HG03439 (cell line): ENCODE data around the gene CGB8.
"Not testable (repeated sequence)": the region's sequence is repeated elsewhere in the genome, so short reads cannot be mapped to it uniquely, and the experiment has no call there.

Experiments used
- ATAC-seq: cut with Tn5 transposase; IDR thresholded peaks from one replicate; pipeline ENCODE4 v1.9.1; 2021; ENCODE audit warnings: mild to moderate bottlenecking, moderate library complexity; ENCODE audit not compliant: unreplicated experiment

The CGB8 gene

GRCh38 chr19:49065905-49066512, 17.1 kb upstream of the CGB8 start:
- ATAC-seq: no peak

GRCh38 chr19:49064768-49065611, 16.1 kb upstream of the CGB8 start, which contains the start of gene NTF4:
Gene NTF4 (minus strand): TSS chr19:49064818. CDS start chr19:49061997, 2,821 bp downstream.
- ATAC-seq: no peak

- no peak for ATAC-seq
Observed at GRCh38 chr19:49064029-49064629, 15.2 kb upstream of the CGB8 start.

- no peak for ATAC-seq
Observed at GRCh38 chr19:49061445-49061844, 12.5 kb upstream of the CGB8 start.

DNA sequence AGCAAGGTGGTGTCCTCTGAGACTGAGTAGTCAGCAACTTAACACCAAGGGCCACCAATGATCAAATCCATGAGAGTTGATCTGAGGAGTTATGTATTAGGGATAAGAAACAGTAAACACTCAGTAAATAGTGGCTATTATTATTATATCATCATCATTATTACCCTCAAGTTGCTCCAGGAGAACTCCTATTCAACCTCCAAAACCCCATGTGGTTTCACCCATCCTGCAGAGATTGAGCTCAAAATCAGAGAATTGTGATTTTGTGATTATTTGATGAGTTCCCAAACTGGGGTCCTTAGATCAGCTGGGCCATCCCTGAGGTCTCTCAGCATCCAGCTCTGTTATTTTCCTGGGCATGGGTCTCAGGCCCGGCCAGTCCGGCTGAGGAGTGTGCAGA, 12.1 kb upstream of the CGB8 start:
- no peak for ATAC-seq

DNA sequence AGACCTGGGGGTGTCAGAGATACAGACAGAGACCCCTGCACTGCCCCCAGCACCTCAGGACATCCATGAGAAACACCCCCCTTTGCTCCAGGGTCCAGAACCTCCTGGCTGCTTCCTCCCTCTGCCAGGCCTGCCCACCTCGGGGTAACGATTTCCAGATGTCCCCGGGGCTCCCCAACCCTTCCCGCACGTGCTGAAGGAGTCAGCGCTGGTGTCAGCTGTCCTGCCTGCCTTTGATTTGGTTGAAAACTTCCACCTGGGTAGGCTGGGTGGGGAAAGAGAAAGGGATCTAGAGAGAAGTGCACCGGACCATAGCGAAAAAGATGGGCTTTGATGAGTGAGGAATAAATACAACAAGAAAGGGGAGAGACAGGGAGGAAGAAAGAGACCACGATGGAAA, 10.1 kb upstream of the CGB8 start:
- no peak for ATAC-seq

- no peak for ATAC-seq
Observed at GRCh38 chr19:49058562-49058961, 9.7 kb upstream of the CGB8 start.

GRCh38 chr19:49057636-49058234, 8.8 kb upstream of the CGB8 start, which contains the start of gene CGB7:
Gene CGB7 (minus strand): TSS chr19:49057749. CDS start chr19:49055375, 2,374 bp downstream.
- ATAC-seq: no peak

DNA sequence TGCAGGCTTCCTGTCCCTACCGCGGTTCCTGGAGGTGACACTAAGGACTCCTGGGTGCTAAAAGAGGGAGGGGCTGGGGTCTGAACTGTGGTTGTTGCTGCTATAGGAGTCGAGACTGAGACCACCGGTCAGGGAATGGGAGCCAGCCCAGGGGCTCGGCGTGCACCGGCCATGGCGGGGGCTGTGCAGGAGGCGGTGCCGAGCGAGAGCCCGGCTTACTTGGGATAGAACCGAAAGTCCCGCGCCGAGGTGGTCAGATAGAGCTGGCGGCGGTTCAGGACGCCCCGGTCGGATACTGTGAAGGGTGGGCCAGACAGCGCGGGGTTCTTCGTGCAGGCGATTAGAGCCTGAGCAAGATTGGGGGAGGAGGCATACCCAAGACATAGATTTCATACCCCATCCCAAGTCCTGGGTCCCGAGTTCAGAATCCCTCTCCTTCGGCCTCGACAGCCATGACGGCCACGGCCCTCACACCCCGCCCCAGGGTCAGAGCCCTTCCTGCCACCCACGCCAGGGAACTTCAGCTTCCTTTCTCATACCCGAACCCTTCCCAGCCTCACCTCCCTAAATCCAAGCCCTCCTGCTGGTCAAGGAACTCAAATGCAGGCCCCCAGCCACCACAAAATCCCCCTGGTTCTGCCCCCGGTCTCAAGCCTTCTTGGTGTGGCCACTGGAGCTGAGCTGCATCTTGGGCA, 8.1 kb upstream of the CGB8 start:
- ATAC-seq: not testable (repeated sequence)

- ATAC-seq: no peak
Observed at GRCh38 chr19:49056101-49056901, 7.4 kb upstream of the CGB8 start.

DNA sequence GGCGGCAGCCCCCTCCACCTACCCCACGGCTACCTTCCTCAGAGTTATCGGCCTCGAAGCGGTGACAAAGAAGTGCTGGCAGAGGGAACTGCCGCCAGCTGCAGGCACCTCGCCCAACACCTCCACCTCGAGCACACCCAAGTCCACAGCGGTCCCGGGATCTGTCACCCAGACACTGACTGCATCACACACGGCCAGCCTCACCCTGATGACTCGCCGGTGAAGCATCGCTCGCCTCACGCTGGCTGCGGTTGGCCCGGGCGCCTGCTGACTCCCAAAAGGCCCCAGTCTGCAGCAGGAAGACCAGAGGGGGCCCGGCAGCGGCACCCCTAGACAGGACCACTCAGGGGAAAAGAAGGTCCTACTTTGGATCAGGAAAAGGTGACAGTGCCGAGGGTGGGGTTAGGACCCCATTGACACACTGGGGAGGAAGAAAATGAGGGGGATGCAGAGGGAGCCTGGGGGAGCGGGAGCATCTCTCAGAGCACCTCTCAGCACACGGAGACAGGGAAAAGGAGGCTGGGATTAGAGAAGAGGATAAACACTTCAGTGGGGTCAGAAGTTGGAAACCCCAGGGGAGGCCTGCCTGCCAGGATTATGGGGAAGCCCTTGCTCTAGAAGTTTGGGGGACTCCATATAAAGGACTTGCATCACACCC, 1.6 kb upstream of the CGB8 start:
- ATAC-seq: not testable (repeated sequence)

DNA sequence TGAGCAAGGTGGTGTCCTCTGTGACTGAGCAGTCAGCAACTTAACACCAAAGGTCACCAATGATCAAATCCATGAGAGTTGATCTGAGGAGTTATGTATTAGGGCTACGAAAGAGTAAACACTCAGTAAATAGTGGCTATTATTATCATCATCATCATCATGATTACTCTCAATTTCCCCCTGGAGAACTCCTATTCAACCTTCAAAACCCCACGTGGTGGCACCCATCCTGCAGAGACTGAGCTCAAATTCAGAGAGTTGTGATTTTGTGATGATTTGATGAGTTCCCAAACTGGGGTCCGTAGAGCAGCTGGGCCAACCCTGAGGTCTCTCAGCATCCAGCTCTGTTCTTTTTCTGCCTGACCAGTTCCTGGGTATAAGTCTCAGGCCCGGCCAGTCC, 923 bp upstream of the CGB8 start:
- not testable (repeated sequence) for ATAC-seq

DNA sequence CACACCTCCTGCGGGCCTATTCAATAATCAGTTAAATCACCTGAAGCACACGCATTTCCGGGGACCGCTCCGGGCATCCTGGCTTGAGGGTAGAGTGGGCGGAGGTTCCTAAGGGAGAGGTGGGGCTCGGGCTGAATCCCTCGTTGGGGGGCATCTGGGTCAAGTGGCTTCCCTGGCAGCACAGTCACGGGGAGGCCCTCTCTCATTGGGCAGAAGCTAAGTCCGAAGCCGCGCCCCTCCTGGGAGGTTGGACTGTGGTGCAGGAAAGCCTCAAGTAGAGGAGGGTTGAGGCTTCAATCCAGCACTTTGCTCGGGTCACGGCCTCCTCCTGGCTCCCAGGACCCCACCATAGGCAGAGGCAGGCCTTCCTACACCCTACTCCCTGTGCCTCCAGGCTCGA, 5.4 kb downstream of the CGB8 start, which contains the start of gene CGB5:
Gene CGB5, plus strand, starts transcription at position 301 of the 400 bp plus-strand sequence. CDS start 362 bp downstream, outside the sequence.
- not testable (repeated sequence) for ATAC-seq

- not testable (repeated sequence) for ATAC-seq
Observed at GRCh38 chr19:49042666-49043065, 6.2 kb downstream of the CGB8 start.

- no peak for ATAC-seq
Observed at GRCh38 chr19:49042177-49042576, 6.7 kb downstream of the CGB8 start.

DNA sequence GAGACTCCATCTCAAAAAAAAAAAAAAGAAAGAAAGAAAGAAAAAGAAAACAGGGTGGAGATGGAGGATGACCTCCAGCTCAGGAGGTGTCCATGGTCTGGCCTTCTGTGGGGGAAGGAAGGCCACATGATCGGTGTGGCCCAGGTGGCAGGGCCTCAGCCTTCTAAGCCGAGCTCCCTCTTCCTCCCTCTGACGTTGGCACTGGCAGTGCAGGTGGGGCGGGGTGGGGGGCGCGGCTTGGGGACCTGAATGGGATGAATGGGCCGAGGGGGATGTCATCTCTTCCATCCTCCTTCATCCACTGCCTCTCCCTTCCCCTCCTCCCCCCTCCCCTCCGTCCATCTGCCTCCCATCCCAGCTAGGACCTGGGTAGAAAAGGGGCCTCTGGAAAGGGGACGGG, 9.2 kb downstream of the CGB8 start:
- not testable (repeated sequence) for ATAC-seq

DNA sequence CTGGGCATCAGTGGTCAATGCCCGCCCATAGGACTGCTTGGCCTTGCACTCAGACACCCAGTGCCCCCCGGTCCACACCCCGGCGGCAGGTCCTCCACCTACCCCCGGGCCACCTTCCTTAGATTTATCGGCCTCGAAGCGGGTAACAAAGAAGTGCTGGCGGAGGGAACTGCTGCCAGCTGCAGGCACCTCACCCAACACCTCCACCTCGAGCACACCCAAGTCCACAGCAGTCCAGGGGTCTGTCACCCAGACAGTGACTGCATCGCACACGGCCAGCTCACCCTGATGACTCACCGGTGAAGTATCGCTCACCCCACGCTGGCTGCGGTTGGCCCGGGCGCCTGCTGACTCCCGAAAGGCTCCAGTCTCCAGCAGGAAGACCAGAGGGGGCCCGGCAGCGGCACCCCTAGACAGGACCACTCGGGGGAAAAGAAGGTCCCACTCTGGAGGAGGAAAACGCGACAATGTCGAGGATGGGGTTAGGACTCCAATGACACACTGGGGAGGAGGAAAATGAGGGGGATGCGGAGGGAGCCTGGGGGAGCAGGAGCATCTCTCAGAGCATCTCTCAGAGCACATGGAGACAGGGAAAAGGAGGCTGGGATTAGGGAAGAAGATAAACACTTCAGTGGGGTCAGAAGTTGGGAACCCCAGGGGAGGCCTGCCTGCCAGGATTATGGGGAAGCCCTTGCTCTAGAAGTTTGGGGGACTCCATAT, 10.2 kb downstream of the CGB8 start:
- ATAC-seq: not testable (repeated sequence)

DNA sequence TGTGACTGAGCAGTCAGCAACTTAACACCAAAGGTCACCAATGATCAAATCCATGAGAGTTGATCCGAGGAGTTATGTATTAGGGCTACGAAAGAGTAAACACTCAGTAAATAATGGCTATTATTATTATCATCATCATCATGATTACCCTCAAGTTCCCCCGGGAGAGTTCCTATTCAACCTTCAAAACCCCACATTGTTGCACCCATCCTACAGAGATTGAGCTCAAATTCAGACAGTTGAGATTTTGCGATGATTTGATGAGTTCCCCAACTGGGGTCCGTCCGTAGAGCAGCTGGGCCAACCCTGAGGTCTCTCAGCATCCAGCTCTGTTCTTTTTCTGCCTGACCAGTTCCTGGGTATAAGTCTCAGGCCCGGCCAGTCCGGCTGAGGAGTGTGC, 10.8 kb downstream of the CGB8 start:
- ATAC-seq: not testable (repeated sequence)

GRCh38 chr19:49036815-49037214, 12.1 kb downstream of the CGB8 start, which contains the start of gene CGB1:
Gene CGB1 (minus strand): TSS chr19:49036895. CDS start chr19:49036711, 184 bp downstream.
- not testable (repeated sequence) for ATAC-seq
